Astrocyte of the spinal cord (primary cell): ENCODE results near the gene TSC22D2.

Experiments used
- DNase-seq: peaks from one replicate; pipeline ENCODE4 v3.0.0; 2011; ENCODE audit warnings: low read depth, low spot score
- H3K4me3 ChIP-seq: 2 replicates; pipeline ENCODE4 v1.5.1; 2011; ENCODE audit warnings: low read depth, mild to moderate bottlenecking, low read length, moderate library complexity
- CTCF ChIP-seq: IDR thresholded peaks from 2 replicates; pipeline ENCODE4 v1.5.1; 2012; ENCODE audit warnings: low read depth, mild to moderate bottlenecking, low read length, inconsistent platforms
- in situ Hi-C: cut with HindIII; loops from 2 replicates; pipeline ENCODE4 v1.10.0; 2017; ENCODE audit warnings: low sequenced_read_pairs

The TSC22D2 gene

GRCh38 chr3:150426292-150426691 lies 18.2 kb downstream of the TSC22D2 start:
- in situ Hi-C loops = no loop called here
- H3K4me3 ChIP-seq = no peak overlapping the region
- TF ChIP-seq CTCF = no peak
- no peak for DNase-seq

- no peak for DNase-seq
- in situ Hi-C loops = no loop called here
- TF ChIP-seq CTCF = no peak
- no peak overlapping the region for H3K4me3 ChIP-seq
Observed at GRCh38 chr3:150428562-150428961, 20.5 kb downstream of the TSC22D2 start.

- no peak overlapping the region for H3K4me3 ChIP-seq
- TF ChIP-seq CTCF = no peak
- no peak for DNase-seq
- in situ Hi-C loops = no loop called here
Observed at GRCh38 chr3:150429767-150430671, 21.9 kb downstream of the TSC22D2 start.

- in situ Hi-C loops = no loop called here
- no peak for DNase-seq
- no peak for TF ChIP-seq CTCF
- H3K4me3 ChIP-seq = no peak overlapping the region
Observed at GRCh38 chr3:150433347-150433746, 25.2 kb downstream of the TSC22D2 start.

GRCh38 chr3:150434234-150434633 lies 26.1 kb downstream of the TSC22D2 start:
- TF ChIP-seq CTCF = no peak
- H3K4me3 ChIP-seq = no peak overlapping the region
- in situ Hi-C loops = no loop called here
- DNase-seq = no peak

- H3K4me3 ChIP-seq = no peak overlapping the region
- in situ Hi-C loops = no loop called here
- TF ChIP-seq CTCF = no peak
- no peak for DNase-seq
Observed at GRCh38 chr3:150436161-150436560, 28.1 kb downstream of the TSC22D2 start.
